GM12872 (cell line): ENCODE data around the gene TARP.

Experiments
- CTCF ChIP-seq: IDR thresholded peaks from 3 replicates; pipeline ENCODE4 v1.5.1; 2011; ENCODE audit warnings: low read depth, mild to moderate bottlenecking, low read length, moderate library complexity; ENCODE audit not compliant: insufficient read depth

The TARP gene

GRCh38 chr7:38283809-38284208, 10.4 kb upstream of the TARP start:
- no peak for TF ChIP-seq CTCF

GRCh38 chr7:38283107-38283506, 9.7 kb upstream of the TARP start:
- no peak for TF ChIP-seq CTCF

DNA sequence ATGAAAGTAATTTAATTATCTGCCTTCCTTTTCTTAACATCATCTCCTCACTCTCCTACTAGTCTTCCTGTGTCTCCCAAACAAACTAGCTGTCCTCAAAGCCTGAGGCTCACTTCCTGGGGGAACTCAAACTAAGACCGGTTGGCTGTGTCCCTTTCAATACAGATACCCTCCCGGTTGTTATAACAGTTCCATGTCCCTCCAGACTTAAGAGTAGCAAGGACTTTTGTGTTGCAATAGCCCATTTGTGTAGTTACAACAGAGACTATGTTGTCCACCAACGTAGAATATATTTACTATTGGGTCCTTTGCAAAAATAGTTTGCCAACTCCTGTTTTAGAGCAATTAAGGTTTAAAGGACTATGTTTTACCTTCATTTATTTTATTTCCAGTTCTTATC, 8.6 kb upstream of the TARP start:
- TF ChIP-seq CTCF = no peak

- no peak for TF ChIP-seq CTCF
Measured at GRCh38 chr7:38281266-38281665, 7.8 kb upstream of the TARP start.

- no peak for TF ChIP-seq CTCF
Measured at GRCh38 chr7:38280707-38281106, 7.3 kb upstream of the TARP start.

- TF ChIP-seq CTCF = no peak
Measured at GRCh38 chr7:38280000-38280399, 6.6 kb upstream of the TARP start.

DNA sequence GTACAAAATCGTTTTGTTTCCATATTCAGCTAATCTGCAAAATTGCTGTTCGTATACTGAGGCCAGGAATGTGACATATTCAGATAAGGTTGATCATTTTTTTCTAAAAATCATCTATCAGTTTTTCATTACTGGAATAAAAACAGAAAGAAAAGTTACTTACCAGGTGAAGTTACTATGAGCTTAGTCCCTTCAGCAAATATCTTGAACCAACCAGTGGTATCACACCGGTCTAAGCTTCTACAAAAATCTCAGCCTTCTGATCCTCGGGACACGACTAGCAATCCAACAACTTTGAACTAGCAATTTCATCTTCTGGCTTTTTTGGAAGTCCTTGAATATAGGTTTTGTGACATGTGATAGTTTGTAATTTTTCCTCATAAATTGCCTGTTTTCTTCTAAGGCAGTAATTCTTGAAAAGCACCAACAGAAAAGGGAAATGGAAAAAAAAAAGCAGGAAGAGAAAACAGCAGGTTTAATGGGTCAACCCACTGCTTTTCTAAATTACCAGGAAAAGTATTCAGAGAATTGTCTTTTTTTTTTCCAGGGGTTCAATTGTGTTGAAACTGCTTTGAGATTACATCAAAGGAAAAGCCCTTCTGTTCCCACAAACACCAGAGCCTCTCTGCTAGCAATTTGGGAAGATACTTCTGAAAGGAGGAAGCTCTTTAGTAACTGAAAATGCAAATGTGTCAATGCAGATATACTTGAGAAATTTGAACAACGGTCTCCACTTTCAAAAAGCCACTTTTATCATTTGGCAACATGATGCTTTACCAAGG, 2.9 kb upstream of the TARP start:
- no peak for TF ChIP-seq CTCF
